PC-3 (cell line): ENCODE data around the gene TAOK2. TPM values are rescaled to one million over a fixed set of nuclear protein-coding genes. Genes with fewer than 3 reads are reported as not detected.

Experiments
- ATAC-seq: fragments of 200-7000 bp; cut with Tn5 transposase; 2 replicates; pipeline ENCODE4 v1.9.1; 2020; ENCODE audit warnings: mild to moderate bottlenecking, moderate library complexity
- BruUV-seq: library from RNA; stranded (reverse); fragments of 400-500 nt; replicated peaks from 2 replicates; lab custom pipeline; 2021; lab: Mats Ljungman, UMichigan
- CTCF ChIA-PET: fragments of 300-600 bp; sonication (Branson Sonifier 250); formaldehyde crosslinking; loops from one replicate; lab custom pipeline; 2022; ENCODE audit warnings: antibody characterized with exemption; lab: Charles Lee
- POLR2A ChIA-PET: fragments of 300-600 bp; sonication (Branson Sonifier 250); formaldehyde crosslinking; loops from one replicate; lab custom pipeline; 2022; ENCODE audit warnings: antibody characterized with exemption; ENCODE audit not compliant: unreplicated experiment; lab: Charles Lee
- DNase-seq: peaks from one replicate; pipeline ENCODE4 v3.0.0-alpha.2; 2015
- H2AFZ ChIP-seq: fragments of 300-600 bp; sonication (generic); 2 replicates; pipeline ENCODE4 v1.6.0; 2016; ENCODE audit warnings: antibody characterized with exemption, low read length
- H3F3A ChIP-seq: fragments of 300-600 bp; sonication (generic); one replicate; pipeline ENCODE4 v1.6.0; 2017; ENCODE audit warnings: antibody characterized with exemption, low read length, control low read depth, mild to moderate bottlenecking; ENCODE audit not compliant: unreplicated experiment
- H3K27ac ChIP-seq: fragments of 300-600 bp; sonication (generic); 2 replicates; pipeline ENCODE4 v1.5.1; 2016; ENCODE audit warnings: mild to moderate bottlenecking, low read length
- H3K27me3 ChIP-seq: fragments of 300-600 bp; sonication (generic); 2 replicates; pipeline ENCODE4 v1.6.1; 2016; ENCODE audit warnings: low read length, mixed read lengths
- H3K36me3 ChIP-seq: fragments of 300-600 bp; sonication (generic); 2 replicates; pipeline ENCODE4 v1.6.1; 2016; ENCODE audit warnings: low read depth, mixed run types, low read length, mixed read lengths
- H3K4me1 ChIP-seq: fragments of 300-600 bp; sonication (generic); 2 replicates; pipeline ENCODE4 v1.5.1; 2016; ENCODE audit warnings: low read length; ENCODE audit not compliant: insufficient read depth
- H3K4me2 ChIP-seq: fragments of 300-600 bp; sonication (generic); 2 replicates; pipeline ENCODE4 v1.6.0; 2016; ENCODE audit warnings: low read length
- H3K4me3 ChIP-seq: fragments of 300-600 bp; sonication (generic); 2 replicates; pipeline ENCODE4 v1.5.1; 2016; ENCODE audit warnings: mild to moderate bottlenecking, low read length, mixed read lengths
- H3K79me2 ChIP-seq: fragments of 300-600 bp; sonication (generic); 2 replicates; pipeline ENCODE4 v1.6.1; 2017; ENCODE audit warnings: low read length, mixed read lengths
- H3K9ac ChIP-seq: fragments of 300-600 bp; sonication (generic); 2 replicates; pipeline ENCODE4 v1.6.0; 2016; ENCODE audit warnings: mild to moderate bottlenecking, low read length
- H3K9me2 ChIP-seq: fragments of 300-600 bp; sonication (generic); replicated peaks from 2 replicates; pipeline ENCODE4 v1.6.1; 2016; ENCODE audit warnings: mixed run types, low read length, mixed read lengths
- H3K9me3 ChIP-seq: fragments of 300-600 bp; sonication (generic); 2 replicates; pipeline ENCODE4 v1.6.1; 2016; ENCODE audit warnings: low read length, mixed read lengths
- H4K20me1 ChIP-seq: fragments of 300-600 bp; sonication (generic); 2 replicates; pipeline ENCODE4 v1.6.1; 2016; ENCODE audit warnings: low read length, mixed read lengths
- EZH2 ChIP-seq: fragments of 300-600 bp; sonication (generic); IDR thresholded peaks from one replicate; pipeline ENCODE4 v1.6.1; 2017; ENCODE audit warnings: antibody characterized with exemption, mild to moderate bottlenecking, low read length; ENCODE audit not compliant: unreplicated experiment
- EZH2phosphoT487 ChIP-seq: fragments of 300-600 bp; sonication (generic); IDR thresholded peaks from 2 replicates; pipeline ENCODE4 v1.6.1; 2018; ENCODE audit warnings: mild to moderate bottlenecking, antibody characterized with exemption, low read length, borderline replicate concordance
- intact Hi-C: fragments of 100-400 bp; cut with micrococcal nuclease; formaldehyde crosslinking; loops from 2 replicates; pipeline ENCODE4 v1.9.0; 2023
- total RNA-seq: library from RNA; depleted of rRNA; stranded (reverse); fragments of >200 nt; gene quantifications from 2 replicates; pipeline ENCODE4 v1.2.3, GENCODE V29; 2014
- TF ChIP-seq, protein P1 (sequence below): fragments of 300-600 bp; sonication (generic); conservative IDR thresholded peaks from 2 replicates; pipeline ENCODE4 v1.5.1; 2017; ENCODE audit warnings: antibody characterized with exemption, low read depth, mild to moderate bottlenecking, low read length

Gene TAOK2
- total RNA-seq, 1 experiment from 2014 or later, result 34.1 TPM

GRCh38 chr16:29982560-29983419, 9.1 kb downstream of the TAOK2 start:
- ATAC-seq, result no peak
- no peaks in the 10 kb centered on the region for H3K9me3 ChIP-seq
- no peak overlapping the region for H2AFZ ChIP-seq
- H3K4me1 ChIP-seq, result no peaks in the 10 kb centered on the region
- peaks cover 43% of the 10 kb centered on the region for H3K36me3 ChIP-seq
- no peak overlapping the region for H3K4me3 ChIP-seq
- TF ChIP-seq EZH2phosphoT487, result no peak
- TF ChIP-seq, protein P1, sequence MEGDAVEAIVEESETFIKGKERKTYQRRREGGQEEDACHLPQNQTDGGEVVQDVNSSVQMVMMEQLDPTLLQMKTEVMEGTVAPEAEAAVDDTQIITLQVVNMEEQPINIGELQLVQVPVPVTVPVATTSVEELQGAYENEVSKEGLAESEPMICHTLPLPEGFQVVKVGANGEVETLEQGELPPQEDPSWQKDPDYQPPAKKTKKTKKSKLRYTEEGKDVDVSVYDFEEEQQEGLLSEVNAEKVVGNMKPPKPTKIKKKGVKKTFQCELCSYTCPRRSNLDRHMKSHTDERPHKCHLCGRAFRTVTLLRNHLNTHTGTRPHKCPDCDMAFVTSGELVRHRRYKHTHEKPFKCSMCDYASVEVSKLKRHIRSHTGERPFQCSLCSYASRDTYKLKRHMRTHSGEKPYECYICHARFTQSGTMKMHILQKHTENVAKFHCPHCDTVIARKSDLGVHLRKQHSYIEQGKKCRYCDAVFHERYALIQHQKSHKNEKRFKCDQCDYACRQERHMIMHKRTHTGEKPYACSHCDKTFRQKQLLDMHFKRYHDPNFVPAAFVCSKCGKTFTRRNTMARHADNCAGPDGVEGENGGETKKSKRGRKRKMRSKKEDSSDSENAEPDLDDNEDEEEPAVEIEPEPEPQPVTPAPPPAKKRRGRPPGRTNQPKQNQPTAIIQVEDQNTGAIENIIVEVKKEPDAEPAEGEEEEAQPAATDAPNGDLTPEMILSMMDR, result no peak
- TF ChIP-seq EZH2, result no peak
- BruUV-seq, result no TSS peak
- ChIA-PET CTCF (no interaction called here), POLR2A (no interaction called here)
- H4K20me1 ChIP-seq, result no peaks in the 10 kb centered on the region
- no peaks in the 10 kb centered on the region for H3F3A ChIP-seq
- intact Hi-C loops, result no loop called here
- H3K27ac ChIP-seq, result no peak overlapping the region
- H3K79me2 ChIP-seq, result peaks cover 6% of the 10 kb centered on the region
- H3K27me3 ChIP-seq, result no peaks in the 10 kb centered on the region
- no peak overlapping the region for H3K4me2 ChIP-seq
- H3K9me2 ChIP-seq, result no peaks in the 10 kb centered on the region
- DNase-seq, result no peak
- H3K9ac ChIP-seq, result no peak overlapping the region

DNA sequence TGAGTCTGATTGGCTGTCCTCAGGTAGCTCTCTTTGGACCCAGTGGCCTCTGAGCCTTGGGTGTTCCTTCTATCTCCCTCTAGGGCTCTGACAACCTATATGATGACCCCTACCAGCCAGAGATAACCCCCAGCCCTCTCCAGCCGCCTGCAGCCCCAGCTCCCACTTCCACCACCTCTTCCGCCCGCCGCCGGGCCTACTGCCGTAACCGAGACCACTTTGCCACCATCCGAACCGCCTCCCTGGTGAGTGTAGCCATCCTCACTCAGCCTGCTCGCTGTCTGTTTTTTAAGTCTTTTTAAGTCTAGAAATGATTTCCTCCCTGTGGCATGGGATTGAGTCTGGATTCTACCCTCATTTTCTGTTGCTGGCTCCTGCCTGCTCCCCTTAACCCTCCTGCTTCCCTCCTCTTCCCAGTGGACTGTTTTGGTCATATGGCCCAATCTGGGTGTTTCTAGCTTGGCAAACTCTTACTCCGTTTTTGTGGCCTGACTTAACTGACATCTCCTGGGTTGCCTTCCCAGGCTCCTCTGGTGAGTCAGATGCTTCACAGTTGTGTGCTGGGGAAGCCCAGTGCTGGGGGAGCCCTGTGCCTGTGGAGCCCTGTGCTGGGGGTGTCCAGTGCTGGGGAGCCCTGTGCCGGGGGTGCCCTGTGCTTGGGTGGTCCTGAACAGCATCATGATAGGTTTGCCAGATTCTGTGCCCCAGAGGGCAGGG, 9.9 kb downstream of the TAOK2 start:
- no peaks in the 10 kb centered on the region for H3K79me2 ChIP-seq
- DNase-seq (no peak), ATAC-seq (no peak)
- H3K9ac ChIP-seq, result no peak overlapping the region
- ChIA-PET CTCF (no interaction called here), POLR2A (no interaction called here)
- no peaks in the 10 kb centered on the region for H3K9me2 ChIP-seq
- no peak overlapping the region for H3K4me2 ChIP-seq
- H3K4me3 ChIP-seq, result no peak overlapping the region
- H3K27me3 ChIP-seq, result no peaks in the 10 kb centered on the region
- H3K27ac ChIP-seq, result no peak overlapping the region
- H4K20me1 ChIP-seq, result no peaks in the 10 kb centered on the region
- H3F3A ChIP-seq, result no peaks in the 10 kb centered on the region
- no peaks in the 10 kb centered on the region for H3K9me3 ChIP-seq
- peaks cover 36% of the 10 kb centered on the region for H3K36me3 ChIP-seq
- no peaks in the 10 kb centered on the region for H3K4me1 ChIP-seq
- H2AFZ ChIP-seq, result no peak overlapping the region
- BruUV-seq, result no TSS peak
- TF ChIP-seq EZH2 (no peak), EZH2phosphoT487 (no peak)
- TF ChIP-seq, protein P1, result no peak
- intact Hi-C loops, result no loop called here
